Gastrocnemius medialis (tissue), 4 donors: ENCODE measurements around the gene RARB.

Experiments
- POLR2A ChIP-seq, 2 donors: fragments of 450-650 bp; IDR thresholded peaks; one replicate each; pipeline ENCODE4 v1.6.1; 2017; ENCODE audit warnings: antibody characterized with exemption in 2 of 2, mild to moderate bottlenecking in 2 of 2, moderate library complexity in 2 of 2
- TF ChIP-seq, protein P1 (sequence below), 5 experiments: fragments of 450-650 bp in 3 of 5; fragments of 200-600 bp in 2 of 5; sonication (generic) in 2 of 5; IDR thresholded peaks in 4 of 5; conservative IDR thresholded peaks in 1 of 5; 1 replicate in 4 of 5; 2 replicates in 1 of 5; pipeline ENCODE4 v1.5.1; 2016 to 2019; ENCODE audit warnings: antibody characterized with exemption in 5 of 5, mild to moderate bottlenecking in 3 of 5, moderate library complexity in 3 of 5

DNA sequence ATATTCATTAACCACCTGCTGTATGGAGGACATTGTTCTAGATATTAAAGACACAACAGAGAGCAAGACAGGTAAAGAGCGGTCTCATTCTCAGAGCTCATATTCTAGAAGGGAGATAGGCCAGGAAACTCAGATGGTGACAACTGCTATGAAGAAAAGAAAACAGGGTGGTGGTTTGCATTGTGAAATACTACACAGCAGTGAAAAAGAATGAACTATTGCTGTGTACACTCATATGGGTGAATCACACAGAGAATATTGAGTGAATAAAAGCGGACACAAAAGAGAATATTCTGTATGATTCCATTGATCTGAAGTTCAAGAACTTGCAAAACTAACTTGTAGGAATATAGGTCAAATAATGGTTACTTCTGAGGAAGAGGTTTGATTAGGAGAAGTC is 159.9 kb downstream of the RARB start:
- TF ChIP-seq, protein P1, sequence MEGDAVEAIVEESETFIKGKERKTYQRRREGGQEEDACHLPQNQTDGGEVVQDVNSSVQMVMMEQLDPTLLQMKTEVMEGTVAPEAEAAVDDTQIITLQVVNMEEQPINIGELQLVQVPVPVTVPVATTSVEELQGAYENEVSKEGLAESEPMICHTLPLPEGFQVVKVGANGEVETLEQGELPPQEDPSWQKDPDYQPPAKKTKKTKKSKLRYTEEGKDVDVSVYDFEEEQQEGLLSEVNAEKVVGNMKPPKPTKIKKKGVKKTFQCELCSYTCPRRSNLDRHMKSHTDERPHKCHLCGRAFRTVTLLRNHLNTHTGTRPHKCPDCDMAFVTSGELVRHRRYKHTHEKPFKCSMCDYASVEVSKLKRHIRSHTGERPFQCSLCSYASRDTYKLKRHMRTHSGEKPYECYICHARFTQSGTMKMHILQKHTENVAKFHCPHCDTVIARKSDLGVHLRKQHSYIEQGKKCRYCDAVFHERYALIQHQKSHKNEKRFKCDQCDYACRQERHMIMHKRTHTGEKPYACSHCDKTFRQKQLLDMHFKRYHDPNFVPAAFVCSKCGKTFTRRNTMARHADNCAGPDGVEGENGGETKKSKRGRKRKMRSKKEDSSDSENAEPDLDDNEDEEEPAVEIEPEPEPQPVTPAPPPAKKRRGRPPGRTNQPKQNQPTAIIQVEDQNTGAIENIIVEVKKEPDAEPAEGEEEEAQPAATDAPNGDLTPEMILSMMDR (IDR thresholded peaks at IDR 0.05 in 4 of 5, conservative IDR thresholded peaks at IDR 0.05 in 1 of 5): no peak
- no peak for TF ChIP-seq POLR2A (IDR thresholded peaks at IDR 0.05)
